NCI-H2107 (cell line): ENCODE results near the gene COL18A1.

ENCODE experiments used
- DNase-seq: peaks from one replicate; lab custom pipeline; 2025; lab: John Stamatoyannopoulos, UW

The COL18A1 gene

DNA sequence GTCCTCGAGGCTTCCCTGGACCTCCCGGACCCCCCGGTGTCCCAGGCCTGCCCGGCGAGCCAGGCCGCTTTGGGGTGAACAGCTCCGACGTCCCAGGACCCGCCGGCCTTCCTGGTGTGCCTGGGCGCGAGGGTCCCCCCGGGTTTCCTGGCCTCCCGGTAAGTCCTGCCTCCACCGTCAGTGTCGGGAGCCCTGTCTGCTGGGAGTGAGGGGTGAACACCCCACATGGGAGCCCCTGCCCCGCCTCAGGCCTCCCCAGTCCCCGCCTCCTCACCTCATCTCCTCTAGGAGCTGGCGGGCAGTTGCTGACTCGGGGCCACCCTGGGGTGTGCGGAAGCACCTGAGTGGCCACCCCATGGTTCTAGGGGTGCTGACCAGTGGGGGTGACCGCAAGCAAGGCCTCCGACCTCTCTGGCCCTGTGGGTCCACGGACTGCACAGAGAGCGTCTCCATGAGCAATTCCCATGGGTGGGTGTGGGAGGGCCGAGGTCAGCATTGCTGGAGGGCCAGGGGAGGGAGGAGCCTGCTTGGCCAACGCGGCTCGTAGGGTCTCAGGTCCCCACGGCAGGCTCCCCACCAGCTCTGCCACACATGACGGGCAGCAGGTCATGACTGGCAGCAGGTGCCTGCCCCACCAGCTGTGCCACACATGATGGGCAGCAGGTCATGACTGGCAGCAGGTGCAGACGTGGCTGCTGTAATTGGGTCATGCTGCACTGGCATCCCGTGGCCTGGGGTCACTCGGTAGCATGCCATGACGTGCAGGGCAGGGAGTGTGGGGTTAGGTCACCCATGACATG lies 75.9 kb downstream of the COL18A1 start:
- no peak for DNase-seq

DNA sequence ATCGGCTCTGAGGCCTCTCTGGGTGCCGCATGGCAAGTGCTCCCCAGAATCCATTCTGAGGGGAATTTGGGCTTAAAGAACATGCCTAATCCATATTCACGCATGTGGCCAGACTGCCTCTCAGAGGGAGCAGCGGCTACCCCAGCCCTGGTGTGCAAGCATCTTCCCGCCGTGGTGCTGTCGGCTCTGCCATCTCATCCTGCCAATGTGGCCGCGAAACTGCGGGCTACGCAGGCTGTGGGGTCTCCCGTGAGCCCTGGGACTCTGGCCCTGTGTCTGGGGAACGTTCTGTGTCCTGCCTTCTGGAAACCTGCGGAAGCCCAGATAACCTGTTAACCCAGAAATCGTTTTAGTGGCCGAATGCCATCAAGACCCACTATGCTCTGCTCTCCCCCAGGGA lies 76.6 kb downstream of the COL18A1 start:
- DNase-seq: no peak

DNA sequence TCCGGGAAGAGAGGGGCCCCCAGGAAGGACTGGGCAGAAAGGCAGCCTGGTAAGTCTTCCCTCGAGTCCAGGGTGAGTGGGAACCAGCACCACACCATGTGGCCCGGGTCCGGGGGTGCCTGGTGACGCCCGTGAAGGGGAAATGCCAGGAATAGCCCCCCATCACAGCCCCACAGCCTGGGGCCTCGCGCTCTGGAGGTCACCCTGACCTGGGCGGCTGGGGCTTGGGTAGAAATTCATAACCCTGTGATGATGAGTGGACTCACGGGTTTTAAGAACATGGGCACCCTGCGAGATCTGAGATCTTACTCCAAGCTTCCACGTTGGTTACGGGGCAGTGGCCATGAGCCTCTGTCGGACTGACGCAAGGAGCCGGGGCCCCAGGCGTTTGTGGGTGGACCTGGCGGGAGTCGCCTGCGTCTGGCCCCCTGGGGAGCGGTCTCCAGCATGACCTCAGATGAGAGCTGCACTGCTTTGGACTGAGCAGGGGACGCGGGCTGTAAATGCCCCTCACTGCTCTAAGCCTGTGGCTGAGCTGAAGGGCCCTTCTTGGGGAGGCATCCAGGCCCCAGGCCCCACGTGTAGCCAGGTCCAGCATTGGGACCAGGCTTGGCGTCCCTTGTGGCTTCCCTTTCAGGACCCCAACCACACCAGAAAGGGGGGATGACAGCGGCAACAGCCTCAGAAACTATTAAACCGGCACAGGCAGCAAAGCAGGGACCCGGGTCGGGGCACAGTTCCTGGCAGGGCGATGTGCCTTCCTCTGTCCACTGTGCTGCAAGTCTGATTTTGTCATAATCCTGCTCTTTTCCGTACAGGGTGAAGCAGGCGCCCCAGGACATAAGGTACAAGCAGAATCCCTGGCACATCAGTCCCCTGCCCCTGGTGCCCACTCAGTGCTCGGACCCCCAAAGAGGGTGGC lies 77.3 kb downstream of the COL18A1 start:
- DNase-seq: no peak

DNA sequence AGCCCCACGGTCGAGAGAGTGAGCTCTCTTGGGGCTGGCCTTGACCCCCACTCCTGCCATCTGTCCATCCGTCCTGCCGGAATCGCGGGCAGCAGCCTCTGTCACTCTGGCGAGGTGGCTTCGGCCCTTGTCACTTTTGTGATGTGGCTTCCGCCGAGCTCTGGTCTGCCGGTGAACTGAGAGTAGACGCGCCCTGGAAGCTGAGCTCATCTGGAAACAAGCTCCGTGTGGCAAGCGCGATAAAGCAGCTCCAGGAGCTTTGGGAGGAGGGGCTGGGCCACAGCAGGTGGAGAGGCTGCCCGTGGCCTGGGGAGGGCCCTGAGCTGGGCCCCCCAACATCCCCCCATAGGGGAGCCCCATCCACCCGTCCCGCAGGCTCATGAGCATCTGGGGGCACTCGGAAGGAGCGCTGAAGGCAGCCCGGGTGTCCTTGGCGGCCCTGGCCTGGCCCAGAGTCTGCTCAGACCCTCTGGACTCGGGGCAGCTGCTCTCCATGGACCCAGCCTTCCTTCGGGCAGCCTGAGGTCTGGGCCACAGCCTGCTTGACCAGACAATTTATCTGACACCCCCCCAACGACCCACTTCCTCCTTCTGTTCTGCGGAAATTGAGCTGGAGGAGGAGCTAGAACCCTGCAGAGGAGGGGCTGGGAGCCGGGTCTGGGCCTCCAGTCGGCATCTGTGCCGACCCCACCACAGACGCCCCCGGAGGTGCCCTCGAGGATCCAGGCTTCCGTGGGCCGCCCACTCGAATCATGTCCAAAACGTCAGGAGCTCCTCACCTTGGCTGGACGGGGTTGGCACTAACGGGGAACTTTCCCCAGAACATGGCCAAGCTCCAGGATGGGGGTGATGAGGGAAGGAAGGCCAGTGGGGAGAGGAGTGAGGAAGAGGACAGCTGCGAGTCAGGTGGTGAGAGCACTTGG lies 78.2 kb downstream of the COL18A1 start:
- DNase-seq: no peak

DNA sequence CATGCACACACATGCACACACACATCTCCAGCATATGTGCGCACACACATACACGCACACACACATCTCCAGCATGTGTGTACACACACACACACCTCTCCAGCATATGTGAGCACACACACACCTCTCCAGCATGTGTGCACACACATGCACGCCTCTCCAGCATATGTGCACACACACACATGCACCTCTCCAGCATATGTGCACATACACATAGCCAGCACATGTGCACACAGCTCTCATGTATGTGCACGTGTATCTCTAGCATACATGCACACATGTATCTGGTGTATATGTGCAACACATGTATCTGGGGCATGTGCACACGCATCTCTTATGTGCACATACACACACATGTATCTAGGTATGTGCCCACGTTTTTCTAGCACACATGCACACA lies 79.4 kb downstream of the COL18A1 start:
- DNase-seq: no peak

DNA sequence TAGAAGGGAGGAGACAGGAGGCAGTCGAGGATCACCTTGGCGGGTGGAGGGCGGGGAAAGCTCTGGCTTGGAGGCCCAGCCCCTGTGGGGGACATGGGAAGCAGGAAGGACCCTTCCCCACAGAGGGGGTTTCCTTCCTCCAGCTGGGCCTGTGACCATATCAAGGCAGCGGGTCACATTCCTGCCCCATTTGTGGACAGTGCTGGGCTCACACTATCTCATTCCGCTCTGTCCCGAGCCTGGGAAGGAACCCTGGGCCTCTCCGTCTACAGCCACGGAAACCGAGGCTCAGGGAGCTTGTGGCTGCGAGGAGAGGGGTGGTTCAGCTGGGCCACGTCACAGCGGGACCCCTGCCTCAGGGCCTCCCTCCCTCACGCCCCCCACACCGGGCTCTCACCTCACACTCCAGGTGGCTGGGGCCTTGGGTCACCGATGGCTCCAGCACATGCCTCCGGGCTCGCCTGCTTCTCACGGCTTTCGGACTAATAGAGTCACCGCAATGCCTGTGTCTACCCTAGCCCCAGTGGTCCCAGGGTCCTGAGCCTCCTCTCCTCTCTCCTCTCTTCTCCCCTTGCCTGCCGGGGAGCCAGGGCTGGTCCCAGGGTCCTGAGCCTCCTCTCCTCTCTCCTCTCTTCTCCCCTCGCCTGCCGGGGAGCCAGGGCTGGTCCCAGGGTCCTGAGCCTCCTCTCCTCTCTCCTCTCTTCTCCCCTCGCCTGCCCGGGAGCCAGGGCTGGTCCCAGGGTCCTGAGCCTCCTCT lies 80.9 kb downstream of the COL18A1 start:
- DNase-seq: no peak

DNA sequence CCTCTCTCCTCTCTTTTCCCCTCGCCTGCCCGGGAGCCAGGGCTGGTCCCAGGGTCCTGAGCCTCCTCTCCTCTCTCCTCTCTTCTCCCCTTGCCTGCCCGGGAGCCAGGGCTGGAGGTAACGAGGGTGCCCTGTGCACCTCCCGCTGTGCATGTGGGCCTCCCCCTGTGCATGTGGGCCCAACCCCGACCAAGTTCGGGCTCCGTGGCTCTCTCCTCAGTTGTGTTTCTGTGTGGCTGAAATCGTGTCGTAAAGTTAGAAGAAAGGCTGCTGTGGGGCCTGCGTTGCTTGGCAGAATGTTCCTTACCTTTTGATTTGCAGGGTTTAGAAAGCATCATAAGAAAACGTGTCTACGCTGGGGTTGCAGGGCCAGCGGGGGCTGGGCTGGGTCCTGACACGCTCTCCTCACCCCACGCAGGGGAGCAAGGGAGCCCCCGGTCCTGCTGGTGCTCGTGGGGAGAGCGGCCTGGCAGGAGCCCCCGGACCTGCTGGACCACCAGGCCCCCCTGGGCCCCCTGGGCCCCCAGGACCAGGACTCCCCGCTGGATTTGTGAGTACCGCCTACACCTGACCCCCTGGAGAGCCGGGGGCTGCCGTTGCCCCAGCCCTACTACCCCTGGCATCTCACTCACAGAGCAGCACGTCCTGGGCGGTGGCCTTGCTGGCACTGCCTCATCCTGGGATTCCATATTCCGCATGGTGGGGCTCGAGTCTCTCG lies 81.6 kb downstream of the COL18A1 start:
- DNase-seq: no peak

DNA sequence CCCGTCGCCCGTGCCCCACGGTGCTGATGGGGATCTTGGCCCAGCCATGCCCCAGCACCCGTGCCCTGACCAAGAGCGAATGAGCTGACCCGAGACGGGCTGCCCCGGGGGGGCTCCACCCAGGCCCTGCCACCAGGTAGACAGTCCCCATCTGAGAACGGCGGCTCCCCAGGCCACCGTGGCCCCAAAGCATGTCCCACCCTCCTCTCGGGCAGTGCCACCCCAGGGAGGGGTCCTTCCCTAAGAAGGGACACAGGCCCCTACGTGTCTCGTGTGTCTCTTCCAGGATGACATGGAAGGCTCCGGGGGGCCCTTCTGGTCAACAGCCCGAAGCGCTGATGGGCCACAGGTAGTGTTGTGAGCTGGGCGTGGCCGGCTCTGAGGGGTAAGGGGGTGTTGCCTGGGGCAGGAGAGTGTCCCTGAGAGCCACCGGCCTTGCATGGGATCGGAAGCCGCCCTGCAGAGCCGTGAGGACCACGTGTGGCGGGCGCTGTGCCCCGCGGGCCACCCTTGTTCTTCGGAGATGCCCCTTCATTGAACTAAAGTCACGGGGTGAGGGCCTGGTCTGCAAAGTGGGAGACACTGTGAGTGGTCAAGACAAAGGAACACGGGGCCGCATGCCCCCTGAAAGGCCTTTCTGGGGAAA lies 82.3 kb downstream of the COL18A1 start:
- no peak for DNase-seq

DNA sequence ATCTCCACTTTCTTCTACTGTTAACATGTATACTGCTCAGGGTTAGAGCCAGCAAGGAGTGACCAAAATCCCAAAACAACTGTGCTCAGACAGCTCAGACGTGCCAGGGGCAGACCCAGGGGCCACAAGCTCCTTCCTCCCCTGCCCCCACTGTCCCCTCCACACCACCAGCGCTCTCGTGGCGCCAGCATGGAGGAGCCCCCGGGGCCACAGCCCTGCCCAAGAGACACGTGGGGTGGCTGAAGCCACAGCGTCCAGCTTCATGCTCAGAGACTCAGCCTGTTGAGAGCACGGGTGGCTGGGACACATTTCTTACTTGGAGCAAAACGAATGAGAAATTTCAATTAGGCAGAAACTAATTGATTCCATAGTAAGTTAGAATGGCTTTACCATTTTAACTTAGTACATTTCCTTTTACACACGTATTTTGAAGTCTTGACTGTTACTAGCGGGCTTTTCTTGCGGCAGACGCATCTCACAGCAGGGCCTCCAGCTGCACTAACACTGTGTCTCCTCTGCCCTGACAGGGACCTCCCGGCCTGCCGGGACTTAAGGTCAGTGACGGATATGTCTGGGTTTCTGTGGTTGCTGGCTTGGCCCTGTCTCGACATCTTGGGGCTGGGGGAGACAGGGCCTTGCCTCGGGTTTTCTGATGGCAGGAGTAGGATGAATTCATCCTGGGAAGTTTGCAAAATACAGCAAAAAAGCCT lies 83.1 kb downstream of the COL18A1 start:
- no peak for DNase-seq

DNA sequence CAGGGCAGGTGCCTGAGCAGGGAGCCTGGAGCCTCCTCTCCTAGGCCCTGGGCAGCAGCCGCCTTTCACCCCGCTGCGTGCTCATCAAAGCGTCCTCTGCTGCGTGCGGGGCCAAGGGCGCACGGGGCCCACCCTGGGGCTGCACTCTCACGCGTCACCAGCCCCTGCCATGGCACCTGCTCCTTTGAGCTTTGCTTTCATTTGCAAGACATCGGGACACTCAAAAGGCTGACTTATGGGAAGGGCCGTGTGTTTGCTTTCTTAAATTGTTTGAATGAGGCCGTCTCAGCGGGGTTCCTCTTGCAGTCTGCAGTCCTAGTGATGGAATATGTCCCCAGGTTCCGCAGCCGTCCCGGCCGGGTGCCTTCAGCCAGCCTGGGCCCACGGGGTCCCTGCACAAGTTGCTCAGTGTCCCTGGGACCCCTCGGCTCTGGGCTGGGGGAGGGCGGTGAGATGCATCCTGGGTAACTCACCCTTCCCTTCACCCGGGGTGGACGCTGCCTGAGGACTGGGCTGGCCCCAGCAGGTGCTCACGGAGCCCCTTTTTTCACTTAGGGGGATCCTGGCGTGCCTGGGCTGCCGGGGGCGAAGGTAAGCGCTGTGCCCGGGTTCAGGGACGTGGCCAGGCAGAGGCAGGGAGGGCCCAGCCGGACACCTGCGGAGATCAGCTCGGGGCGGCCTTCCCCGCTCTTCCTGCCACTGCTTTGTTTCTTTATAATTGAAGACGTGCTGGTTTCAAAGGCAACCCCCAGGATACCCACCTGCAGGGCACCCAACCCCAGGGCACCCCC lies 84.2 kb downstream of the COL18A1 start:
- DNase-seq: no peak

DNA sequence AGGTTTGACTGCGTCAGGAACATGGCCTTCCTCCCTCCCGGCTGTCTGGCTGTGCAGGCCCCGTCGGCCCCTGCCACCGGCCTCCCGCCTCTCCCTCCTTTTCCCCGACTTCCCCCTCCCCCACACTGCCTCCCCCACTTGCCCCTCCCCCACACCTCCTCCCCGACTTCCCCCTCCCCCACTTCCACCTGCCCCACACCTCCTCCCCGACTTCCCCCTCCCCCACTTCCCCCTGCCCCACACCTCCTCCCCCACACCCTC lies 84.7 kb downstream of the COL18A1 start:
- DNase-seq: no peak

DNA sequence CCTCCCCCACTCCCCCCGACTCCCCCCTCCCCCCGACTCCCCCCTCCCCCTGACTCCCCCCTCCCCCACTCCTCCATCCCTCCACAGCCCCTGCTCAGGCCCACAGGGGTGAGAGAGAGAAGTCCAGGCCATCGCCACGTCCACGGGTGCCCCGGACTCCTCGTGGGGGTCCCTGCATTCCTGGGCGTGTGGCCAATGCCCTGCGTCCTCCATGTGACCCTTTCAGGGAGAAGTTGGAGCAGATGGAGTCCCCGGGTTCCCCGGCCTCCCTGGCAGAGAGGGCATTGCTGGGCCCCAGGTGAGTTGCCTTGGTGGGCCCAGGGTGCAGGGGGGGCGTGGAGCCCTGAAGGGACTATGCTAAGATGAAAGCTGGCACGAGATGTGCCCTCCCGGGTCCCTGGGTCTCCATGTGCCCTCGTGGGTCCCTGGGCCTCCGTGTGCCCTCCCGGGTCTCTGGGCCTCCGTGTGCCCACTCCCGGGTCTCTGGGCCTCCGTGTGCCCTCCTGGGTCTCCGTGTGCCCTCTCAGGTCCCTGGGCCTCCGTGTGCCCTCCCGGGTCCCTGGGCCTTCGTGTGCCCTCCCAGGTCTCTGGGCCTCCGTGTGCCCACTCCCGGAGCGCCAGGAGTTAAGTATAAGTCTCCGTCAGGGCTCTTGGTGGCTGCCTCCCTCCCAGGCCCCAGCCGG lies 85.2 kb downstream of the COL18A1 start:
- DNase-seq: no peak

DNA sequence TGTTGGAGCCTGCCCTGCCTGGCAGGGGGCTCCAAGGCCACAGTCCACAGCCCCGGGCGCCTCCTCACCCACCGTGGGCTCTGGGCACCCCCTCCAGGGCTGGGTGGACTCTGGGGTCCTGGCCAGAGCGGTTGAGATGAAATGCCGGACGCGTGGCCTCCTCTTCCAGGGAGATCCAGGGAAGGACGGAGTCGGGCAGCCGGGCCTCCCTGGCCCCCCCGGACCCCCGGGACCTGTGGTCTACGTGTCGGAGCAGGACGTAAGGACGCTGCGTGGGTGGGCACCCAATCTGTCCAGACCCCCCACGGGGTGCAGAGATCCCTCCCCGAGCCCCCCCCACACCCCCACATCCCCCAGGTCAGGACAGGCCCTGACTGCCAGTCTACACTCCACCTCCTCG lies 86.1 kb downstream of the COL18A1 start:
- no peak for DNase-seq

DNA sequence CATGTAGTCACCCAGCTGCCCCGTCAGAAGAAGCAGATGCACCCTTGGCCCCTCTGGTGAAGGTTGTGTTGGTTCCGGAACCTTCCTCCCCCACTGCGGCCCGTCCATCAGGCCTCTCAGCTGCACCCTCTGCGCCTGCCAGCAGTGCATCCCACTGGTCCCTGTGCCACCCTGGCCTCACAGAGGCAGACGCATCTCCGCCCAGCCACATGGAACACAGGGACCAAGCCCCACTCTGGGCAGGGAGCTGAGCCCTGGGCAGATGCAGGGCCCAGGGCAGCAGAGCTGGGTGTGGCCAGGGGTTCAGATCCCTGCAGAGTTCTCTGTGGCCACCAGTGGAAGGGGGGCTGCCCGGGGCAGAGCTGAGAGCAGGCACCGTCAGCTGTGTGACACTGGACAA lies 86.7 kb downstream of the COL18A1 start:
- DNase-seq: no peak

DNA sequence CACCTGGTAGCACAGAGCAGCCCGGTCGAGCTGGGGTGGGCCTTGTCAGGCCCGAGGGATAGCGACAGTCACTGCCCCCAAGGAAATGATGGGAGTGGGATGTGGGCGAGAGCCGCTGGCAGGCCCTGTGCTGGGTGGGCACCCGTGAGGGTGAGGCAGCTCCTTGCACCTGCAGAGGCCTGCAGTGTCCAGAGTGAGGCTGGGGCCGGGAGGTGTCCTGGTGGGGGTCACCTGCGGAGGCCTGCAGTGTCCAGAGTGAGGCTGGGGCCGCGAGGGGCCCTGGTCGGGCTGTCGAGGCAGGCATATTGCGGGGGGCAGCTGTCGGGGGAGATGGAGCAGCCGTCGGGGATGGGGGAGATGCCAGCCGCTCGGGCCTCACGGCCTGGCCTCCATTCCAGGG lies 87.8 kb downstream of the COL18A1 start:
- no peak for DNase-seq

DNA sequence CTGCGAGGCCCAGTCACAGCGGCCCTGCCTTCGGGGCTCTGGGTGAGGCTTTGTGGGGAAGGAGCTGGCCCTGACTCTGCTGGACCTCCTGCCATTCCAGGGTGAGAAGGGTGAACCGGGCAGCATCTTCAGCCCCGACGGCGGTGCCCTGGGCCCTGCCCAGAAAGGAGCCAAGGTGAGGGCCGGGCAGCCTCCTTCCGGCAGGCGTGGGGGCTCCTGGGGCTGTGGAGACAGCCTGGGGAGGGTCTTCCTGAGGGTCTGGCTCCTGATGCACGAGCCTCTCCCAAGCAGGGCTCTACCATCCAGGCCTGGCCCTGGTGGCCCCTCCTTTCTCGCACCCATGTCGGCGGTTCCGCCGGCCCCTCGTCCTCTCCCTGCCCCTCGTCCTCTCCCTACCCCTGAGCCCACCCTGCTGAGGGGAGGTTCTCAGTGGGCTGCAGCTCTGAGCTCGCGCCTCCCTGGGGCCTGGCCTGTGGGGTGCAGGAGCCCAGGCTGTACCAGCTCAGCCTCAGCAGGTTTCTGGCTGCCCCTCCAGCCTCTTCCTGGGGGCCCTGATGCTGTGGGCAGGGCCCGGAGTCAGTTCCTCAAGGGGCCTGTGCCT lies 88.5 kb downstream of the COL18A1 start:
- DNase-seq: no peak

DNA sequence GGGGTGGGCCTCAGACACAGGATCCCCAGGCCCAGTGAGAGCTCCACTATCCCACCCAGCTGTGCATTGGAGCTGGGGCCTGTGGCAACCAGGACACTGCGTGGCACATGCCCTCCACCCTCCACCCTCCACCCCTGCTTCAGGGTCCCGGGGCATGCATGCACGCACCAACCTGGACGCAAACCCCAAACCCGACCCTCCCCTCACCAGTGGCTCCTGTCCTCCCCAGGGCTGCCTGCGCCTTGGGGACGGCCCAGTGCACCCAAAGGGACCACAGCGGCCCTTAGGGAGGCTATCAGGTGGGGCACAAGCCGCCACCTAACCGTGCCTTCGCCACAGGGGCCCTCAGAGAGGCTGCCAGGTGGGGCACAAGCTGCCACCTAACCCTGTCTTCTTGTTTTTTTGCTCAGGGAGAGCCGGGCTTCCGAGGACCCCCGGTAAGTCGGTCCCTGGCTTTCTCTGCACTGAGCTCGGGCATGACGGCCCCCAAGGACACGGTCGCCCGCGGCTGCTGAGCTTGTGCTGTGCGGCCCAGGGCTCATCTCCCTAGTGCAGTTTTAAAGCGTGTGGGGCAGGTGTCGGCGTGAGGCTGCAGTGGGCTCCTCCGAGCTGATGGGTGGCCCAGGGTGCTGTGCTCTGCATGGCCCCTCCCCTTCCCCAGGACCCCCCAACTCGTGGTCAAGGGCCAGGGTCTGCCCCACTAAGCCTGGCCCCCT lies 89.3 kb downstream of the COL18A1 start:
- no peak for DNase-seq
